ENCODE results near the gene EXD3.
"Not testable (repeated sequence)": the region's sequence is repeated elsewhere in the genome, so short reads cannot be mapped to it uniquely, and the experiment has no call there.

The EXD3 gene

GRCh38 chr9:137330689-137331088 lies 92.3 kb downstream of the EXD3 start:
- no peak overlapping the region for H3K4me3 ChIP-seq (ENCODE audit: low read depth, low read length)
- TF ChIP-seq, protein P1, sequence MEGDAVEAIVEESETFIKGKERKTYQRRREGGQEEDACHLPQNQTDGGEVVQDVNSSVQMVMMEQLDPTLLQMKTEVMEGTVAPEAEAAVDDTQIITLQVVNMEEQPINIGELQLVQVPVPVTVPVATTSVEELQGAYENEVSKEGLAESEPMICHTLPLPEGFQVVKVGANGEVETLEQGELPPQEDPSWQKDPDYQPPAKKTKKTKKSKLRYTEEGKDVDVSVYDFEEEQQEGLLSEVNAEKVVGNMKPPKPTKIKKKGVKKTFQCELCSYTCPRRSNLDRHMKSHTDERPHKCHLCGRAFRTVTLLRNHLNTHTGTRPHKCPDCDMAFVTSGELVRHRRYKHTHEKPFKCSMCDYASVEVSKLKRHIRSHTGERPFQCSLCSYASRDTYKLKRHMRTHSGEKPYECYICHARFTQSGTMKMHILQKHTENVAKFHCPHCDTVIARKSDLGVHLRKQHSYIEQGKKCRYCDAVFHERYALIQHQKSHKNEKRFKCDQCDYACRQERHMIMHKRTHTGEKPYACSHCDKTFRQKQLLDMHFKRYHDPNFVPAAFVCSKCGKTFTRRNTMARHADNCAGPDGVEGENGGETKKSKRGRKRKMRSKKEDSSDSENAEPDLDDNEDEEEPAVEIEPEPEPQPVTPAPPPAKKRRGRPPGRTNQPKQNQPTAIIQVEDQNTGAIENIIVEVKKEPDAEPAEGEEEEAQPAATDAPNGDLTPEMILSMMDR (IDR thresholded peaks at IDR 0.05; ENCODE audit: low read depth, low read length): no peak

DNA sequence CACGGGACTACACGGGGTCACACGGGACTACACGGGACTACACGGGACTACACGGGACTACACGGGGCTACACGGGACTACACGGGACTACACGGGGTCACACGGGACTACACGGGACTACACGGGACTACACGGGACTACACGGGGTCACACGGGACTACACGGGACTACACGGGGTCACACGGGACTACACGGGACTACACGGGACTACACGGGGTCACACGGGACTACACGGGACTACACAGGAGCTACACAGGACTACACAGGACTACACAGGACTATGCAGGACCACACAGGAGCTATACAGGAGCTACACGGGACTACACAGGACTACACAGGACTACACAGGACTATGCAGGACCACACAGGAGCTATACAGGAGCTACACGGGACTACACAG lies 93.4 kb downstream of the EXD3 start:
- H3K4me3 ChIP-seq (ENCODE audit: low read depth, low read length): not testable (repeated sequence)

- H3K4me3 ChIP-seq (ENCODE audit: low read depth, low read length): not testable (repeated sequence)
These were observed 95.1 kb downstream of the EXD3 start for GRCh38 chr9:137327641-137328550.

GRCh38 chr9:137326445-137327065 lies 96.4 kb downstream of the EXD3 start:
- TF ChIP-seq, protein P1 (IDR thresholded peaks at IDR 0.05; ENCODE audit: low read depth, low read length): no peak
- no peak overlapping the region for H3K4me3 ChIP-seq (ENCODE audit: low read depth, low read length)

- TF ChIP-seq, protein P1 (IDR thresholded peaks at IDR 0.05; ENCODE audit: low read depth, low read length): no peak
- H3K4me3 ChIP-seq (ENCODE audit: low read depth, low read length): no peak overlapping the region
These were observed 97.2 kb downstream of the EXD3 start for GRCh38 chr9:137325799-137326198.

DNA sequence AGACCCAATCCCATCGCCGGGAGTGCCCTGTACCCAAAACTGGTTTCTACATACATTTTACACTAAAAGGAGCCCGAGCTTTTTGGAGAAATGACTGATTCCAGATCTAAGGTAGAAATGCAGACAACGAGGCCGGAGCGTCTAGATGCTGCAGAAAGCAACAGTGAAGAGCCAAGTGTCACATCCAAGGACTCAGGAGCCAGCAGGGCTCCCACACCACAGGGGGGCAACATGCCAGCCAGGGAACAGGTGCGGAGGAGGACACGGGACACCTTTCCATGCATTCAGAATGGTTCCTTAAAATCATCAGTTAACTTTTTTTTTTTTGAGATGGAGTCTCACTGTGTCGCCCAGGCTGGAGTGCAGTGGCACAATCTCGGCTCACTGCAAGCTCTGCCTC lies 97.8 kb downstream of the EXD3 start:
- TF ChIP-seq, protein P1 (IDR thresholded peaks at IDR 0.05; ENCODE audit: low read depth, low read length): no peak
- no peak overlapping the region for H3K4me3 ChIP-seq (ENCODE audit: low read depth, low read length)

- H3K4me3 ChIP-seq (ENCODE audit: low read depth, low read length): no peak overlapping the region
- TF ChIP-seq, protein P1 (IDR thresholded peaks at IDR 0.05; ENCODE audit: low read depth, low read length): no peak
These were observed 99.2 kb downstream of the EXD3 start for GRCh38 chr9:137323531-137324331.

Data from WI38 (cell line).